GM19324 (cell line): ENCODE results near the gene MRGPRF.

ENCODE experiments used
- ATAC-seq: cut with Tn5 transposase; IDR thresholded peaks from one replicate; pipeline ENCODE4 v1.9.1; 2021; ENCODE audit warnings: mild to moderate bottlenecking, moderate library complexity; ENCODE audit not compliant: unreplicated experiment, low FRiP score

Gene MRGPRF

DNA sequence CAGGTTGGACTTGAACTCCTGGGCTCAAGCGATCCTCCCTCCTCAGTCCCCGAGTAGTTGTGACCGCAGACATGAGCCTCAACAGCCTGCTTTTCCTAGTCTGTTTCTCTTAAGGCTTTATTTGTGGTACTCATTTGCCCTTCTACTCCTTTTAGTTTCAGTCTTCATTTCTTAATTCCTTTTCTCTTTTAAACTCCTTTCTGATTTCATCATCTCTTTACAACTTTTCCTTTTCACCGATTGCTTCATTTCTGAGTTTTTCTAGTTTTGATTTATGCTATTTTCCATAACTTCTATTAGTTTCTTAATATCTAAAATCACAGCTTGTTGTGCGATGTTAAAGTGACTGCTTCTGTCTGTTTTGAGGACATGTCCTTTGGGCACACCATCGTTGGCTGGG is 17.3 kb upstream of the MRGPRF start:
- no peak for ATAC-seq

DNA sequence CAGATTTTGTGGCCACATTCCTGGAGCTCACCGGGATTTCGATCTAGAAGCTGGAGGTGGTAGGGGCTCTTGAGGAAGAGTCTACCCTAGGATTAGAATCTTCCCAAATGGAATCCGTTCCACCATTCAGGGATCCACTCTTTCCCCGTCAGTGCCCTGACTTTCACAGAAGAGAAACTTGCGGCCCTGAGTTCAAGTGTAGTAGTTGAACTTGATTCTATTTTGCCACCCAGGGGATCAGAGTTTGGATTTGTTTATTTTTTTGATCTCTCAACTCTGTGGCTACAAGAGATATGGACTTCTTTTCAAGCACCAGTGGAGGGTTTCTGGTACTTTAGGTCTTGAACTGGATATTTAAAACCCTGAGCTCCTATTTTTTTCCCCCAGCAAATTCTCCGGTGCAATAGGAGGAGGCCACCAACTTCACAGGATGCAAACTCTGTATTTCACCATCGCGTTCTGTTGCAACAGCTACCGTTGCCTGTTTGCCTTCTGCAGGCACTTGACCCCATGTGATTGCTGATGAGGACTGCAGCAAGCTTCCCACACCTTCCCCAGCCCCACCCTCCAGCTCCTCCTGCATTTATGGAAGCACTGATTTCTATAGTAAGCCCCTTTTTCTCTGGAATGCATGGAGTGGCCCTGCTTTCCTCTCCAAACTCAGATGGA is 14.8 kb upstream of the MRGPRF start:
- ATAC-seq, result no peak

DNA sequence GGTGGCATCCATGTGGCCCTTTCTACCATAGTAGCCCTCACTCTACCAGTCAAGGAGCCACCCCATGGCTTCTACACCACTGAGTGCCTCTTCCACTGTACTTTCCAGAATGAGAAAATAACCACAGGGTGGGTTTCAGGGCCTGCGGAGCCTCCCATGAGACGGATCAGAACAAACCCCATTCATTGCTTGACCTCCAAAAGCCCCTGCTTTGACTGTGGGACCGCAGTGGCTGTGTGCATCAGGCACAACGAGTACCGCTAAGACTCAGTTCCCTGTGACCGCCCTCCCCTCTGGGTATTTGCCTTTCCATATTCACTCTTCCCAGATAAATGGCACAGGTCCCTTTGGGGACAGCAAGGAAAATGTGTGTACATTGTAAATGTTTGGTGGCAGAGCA is 11.5 kb upstream of the MRGPRF start:
- ATAC-seq, result no peak

DNA sequence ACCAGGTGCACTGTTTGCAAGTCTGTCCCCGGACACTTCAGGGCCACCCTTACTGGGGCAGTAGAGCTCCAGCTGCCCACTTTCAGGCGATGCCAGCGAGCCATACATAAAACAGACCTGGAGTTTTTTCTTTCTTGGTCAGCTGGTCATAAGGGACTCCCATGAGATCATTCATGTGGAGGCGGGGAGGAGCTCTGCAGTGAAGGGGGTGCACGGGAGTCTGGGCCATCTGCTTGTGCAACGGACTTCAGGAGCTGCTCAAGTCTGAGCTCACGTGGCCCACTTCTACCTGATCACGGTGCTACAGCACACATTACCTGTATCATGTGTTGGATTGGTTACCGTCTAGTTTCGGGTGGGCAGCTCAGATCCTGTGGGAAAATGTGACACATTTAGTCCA is 9.2 kb upstream of the MRGPRF start:
- no peak for ATAC-seq

DNA sequence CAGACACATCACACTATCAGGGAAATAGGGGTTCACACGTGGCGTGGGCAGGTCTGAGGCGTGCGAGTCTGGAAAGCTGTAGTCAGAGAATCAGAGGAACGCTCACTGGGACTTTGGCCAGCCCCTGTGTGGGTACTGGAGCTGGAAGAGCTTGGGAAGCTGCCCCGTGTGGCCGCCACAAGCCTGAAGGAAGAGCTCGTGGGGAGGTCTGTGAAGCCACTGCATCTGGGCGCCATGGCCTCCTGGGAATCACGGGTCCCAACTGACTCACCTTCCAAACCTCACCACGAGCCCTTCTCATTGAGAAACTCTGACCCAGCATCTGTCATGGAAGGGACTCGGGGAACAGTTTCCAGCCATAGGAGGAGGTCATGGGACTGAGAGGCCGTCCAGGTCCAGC is 5.9 kb upstream of the MRGPRF start:
- ATAC-seq, result no peak

DNA sequence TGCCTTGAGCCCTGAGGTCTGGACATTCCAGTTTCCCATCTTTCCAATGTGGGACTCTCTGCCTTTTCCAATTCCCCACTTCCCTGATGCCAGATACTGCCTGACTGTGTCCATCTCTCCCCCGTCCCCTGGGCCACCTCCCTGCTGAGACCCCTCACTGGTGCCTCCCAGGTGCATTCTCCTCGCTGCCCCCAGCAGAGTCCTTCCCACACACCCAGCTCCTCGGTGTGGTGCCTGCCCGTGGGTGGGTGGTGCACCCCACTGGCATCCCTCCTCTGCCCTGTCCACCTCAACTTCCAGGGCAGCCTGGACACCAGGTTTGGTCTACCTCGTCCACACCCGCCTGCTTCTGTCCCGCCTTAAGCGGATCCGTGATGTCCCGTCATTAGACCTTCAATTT is 4.9 kb upstream of the MRGPRF start:
- no peak for ATAC-seq

DNA sequence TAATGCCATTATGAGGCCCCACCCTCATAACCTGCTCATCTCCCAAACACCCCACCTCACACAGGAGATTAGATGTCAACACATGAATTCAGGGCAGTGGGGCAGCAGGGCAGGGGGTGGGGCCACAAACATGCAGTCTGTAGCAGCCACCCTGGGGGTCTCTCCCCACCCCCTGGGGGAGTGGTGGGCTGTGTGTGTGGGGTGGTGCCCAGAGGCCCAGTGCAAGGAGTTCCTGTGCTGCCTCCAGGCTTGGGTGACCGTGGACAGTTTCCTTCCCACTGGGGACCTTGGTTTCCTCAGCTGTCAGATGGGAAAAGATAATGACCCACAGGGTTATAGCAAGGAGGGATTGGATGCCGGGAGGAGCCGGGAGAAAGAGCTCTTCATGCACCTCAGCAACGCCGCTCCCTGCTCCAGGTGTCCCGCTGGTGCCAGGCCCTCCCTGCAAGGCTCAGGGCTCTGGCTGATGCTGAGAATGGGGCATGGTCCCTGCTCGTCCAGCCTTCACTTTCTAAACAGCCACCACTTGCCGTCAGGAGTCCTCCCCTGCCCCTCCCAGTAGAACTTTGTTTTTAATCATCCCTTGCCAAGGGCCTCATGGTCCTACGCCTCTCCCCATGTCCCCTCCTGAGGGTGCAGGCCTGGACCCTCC is 2.0 kb upstream of the MRGPRF start:
- ATAC-seq, result no peak

DNA sequence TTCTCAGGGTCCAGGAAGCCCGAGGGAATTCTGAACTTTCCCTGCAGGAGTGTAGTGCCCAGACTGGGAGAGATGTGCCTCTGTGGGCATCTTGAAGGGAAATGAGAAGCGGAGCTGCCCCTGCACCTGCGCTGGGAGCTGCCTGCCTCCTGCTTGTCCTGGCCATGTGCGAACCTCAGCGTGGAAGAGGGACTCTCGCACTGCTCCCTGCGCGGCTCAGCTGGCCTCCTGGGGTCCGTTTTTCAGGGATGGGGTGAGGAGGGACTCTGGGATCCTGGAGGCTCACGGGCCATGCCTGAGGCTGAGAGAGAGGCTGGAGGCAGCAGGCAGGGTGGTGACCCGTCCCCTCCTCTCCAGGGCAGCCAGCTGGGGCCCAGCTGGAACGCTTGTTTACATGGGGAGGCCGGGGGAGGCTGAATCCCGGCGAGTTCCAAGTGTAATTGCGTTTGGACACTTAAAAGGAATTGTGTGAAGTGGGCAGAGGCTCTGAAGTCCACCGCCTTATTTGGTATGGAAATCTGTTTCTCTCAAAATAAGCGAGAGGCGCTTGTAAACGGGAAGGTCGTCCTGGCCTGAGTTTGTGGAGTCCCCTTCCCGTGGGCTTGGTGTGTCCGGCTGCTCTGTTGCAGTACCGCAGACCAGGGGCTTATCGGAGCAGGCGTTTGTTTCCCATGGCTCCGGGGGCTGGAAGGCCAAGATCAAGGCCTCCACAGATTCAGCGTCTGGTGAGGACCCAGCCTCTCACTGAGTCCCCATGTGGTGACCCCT is 1.2 kb upstream of the MRGPRF start:
- no peak for ATAC-seq

DNA sequence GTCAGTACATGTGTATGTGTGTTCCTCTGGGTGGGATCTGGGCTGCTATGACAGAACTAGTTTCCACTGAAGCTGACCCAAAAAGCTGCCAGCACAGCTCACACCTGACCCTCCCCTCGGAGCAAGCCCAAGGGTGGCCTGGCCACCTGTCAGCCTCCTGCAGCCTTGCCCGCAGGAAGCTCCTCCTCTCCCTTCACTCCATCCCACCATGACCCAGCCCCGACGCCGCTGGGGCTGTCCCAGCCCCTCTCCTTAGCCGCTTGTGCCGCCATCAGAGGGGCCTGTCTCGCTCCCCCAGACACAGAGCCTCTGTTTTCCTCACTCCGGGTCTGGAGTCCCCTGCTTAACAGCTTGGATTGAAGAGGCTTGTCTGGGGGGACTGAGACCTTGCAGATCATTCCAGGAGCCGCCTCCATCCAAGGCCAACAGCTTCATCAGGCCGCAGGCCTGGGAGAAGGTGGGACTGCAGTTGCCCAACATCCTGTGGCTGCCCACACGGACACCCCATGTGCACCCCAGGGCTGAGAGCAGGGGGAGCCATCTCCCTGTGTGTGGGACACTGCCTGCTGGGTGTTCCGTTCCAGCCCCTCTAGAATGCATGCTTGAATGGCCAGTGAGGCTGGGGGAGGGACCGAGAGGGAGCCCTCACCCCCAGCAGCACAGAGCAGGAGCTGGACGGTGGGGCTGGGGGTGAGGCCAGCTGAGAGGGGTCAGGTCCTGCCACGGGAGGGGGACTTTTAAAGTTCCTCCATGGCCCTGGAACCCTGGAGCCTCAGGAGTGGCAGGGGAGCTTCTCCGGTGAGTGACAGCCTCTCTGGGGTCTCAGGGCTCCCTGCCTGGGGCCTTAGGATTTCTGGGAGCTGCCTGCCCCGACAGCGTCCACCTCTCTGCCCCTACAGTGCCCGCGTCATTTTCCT is 696 bp downstream of the MRGPRF start:
- ATAC-seq, result no peak

DNA sequence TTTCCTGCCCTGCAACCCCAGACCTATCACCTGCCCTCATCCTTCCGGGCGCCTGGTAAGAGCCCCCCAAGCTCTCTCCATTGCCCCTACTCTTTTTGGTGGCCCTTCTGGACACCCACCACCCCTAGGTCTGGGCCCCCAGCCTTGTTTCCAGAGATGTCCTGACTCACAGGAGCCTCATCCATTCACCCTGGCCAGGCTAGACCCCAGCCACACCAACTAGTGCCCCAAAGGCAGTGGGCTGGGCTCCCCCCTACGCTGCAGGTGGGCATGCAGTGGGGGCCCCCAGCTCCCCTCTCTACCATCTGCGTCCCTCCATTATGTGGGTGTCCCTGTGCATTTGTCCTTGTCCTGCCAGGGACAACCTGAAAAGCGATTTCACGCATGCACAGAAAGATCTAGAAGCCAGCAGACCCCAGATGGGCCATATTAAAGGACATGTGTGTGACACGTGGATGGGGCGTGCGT is 1.4 kb downstream of the MRGPRF start:
- ATAC-seq, result no peak

DNA sequence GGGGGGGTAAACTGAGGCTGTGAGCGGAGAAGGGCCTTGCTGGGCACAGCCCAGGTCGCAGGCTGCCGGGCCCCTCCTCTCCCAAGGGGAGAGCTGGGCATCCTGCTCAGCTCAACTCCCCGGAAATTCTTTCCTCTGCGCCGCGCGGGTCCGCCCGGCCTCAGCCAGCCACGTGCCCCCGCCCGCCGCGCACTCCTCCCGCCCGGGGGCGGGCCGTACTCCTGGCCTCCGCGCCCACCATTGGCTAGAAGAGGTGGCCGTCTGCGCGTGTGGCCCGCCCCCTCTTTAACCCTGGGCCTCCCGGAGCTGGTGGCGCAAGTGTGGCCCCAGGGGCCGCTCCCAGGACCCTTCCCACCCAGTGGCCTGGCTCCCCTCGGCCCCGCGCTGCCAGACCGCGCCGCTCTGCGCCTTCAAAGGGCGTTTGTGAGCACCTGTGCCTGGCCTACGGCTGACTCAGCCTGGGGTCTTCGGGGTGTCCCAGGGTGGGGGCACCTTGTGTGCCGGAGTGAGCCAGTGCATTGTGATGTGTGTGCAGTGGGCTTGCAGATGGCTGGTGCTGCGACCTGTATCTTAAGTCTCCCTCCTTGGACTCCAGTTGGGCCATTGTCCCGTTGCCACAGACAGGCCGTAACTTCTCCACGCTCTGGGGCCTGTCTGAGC is 2.0 kb downstream of the MRGPRF start:
- ATAC-seq, result no peak

DNA sequence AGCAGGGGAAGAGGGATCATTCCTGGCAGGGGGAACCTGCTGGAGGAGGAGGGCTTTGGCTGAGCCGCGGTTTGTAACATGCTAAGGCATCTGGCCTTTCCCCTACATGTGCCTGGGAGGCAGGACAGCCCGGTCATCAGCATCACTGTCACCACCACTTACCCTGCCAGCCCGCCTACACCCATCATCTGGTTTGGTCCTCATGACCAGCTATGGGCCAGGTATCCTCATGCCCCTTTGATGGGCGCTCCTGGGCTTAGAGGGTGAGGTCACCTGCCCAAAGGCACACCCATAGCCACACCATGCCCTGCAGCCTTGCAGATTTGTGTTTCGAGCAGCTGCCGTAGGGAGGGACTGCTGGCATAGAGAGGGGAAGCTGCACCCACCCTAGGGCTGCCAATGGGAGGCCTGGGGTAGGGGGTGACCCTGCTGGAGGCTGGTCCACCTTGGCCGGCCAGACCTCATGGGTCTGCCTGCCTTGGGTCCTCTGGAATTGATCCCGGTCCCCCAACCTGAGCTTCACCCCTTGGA is 2.6 kb downstream of the MRGPRF start:
- no peak for ATAC-seq

DNA sequence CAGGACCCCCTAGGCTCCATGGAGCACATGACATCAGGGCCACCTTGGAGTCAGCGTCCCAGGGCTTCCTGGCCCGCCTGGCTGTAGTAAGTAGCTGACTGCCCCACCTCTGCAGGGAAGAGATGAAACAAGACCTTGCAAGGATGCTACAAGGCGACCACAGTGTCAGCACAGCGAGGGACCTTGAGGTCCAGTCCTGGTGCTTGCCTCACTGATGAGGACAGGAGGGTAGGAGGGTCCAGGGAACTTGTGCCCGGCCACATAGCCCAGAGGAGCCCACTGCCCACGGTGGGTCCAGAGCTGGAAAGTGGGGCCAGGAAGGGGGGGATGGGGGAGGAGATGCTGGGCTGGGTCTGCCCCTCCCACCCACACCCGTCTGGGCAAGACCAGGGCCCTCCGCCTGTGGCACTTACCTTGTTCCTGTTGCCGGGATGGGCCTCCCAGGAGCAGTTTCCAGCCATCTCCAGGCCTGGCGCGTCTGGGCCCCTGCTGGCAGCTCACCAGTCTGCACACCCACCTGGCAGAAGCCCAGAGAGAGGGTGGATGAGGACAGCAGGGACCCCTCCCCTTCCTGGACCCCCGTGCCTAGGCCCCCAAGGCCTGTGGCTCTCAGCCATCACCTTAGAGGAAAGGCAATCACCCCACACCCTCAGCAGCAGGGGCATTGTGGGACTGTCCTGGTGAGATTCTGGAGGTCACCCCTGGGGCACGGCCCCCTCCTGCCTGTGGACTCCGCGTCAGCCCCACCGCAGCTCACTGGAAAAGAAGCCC is 3.4 kb downstream of the MRGPRF start:
- no peak for ATAC-seq

DNA sequence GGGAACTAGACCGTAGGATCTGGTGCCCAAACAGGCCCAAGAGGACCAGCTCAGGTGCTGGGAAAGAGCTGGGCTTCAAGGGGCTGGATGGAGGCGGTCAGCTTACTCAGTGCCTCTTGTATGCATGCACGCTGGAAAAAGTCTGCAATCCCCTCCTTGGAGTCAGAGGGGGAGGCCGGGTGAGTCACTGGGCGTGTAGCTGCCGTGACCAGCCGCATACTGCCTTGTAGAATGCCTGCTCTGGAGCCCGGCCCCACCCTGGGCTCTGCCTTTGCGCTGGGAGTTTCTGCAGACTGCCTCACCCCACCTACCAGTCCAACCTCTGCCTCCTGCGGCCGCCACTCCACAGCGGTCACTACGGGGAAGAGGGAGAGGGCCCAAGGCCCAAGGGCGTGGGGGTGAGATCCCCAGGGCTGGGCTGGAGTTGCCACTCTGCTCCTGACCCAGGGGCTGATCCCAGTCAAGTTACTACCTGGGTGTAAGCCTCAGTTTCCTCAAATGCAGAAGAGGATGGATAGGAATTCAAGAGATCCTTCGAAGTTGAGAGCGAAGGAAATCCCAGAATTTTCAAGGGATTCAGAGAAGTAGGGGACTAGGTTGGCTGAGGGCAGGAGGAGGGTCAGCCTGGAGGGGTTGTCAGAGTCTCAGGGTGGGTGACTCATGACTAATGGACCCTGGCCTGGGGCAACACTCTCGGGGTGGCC is 4.2 kb downstream of the MRGPRF start:
- no peak for ATAC-seq

DNA sequence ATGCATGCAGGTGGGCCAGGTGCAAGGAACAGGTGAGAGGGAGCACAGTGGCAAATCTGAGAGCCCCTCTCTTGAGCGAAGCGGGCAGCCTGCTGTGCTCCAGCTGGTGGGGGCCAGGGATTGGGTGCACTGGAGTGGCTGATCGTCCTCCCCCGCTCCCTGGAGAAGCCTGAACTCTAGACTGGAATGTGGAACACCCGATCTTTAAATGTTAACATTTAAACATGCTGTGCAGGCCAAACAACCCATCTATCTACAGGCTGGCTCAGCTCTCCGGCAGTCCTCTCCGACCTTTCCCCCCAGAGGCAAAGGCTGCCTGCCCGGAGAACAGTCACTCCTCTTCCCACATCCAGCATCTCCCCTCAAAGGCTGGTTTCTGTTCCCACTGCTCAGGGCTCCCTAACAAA is 5.1 kb downstream of the MRGPRF start:
- ATAC-seq, result no peak

DNA sequence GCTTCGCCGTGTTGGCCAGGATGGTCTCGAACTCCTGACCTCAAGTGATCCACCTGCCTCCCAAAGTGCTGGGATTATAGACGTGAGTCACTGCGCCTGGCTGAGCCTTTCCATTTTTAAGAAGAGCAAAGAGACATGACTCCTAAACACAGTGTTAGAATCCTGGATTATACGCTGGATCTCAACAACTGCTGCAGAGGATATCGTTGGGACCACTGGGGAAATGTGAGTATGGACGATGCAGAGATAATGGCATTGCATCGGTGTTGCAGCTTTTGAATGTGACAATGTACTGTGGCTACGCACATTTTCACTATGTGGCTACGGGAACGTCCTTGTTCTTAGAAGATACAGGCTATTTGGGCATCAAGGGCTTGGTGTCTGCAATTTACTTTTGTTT is 6.2 kb downstream of the MRGPRF start:
- ATAC-seq, result no peak

DNA sequence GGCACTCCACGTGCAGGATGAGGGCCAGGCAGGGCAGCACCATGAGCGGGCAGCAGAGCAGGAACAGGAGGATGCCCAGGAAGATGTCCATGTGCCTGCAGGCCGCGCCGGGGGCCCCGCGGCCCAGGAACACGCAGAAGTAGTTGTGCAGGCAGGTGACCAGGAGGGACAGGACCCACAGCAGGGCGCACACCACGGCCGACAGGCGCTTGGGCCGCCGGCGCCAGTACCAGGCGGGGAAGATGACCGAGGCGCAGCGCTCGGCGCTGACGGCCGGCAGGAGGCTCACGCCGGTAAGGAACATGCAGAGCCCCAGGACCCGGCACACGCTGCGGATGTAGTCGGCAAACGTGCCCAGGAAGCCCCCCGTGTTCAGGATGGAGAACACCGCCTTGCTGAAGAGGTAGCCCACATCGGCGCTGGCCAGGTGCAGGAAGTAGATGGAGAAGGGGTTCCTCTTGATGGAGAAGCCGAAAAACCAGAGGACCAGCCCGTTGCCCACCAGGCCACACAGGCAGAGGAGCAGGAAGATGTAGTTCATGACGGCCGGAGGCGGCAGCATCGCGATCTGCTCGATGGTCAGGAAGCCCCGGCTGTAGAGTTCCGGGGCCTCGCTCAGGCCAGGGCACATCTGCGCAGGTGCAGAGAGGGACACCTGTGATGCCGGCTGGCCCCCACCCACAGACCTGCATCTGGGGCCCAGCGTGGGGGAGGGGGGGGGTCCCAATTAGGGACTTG is 7.2 kb downstream of the MRGPRF start:
- no peak for ATAC-seq

DNA sequence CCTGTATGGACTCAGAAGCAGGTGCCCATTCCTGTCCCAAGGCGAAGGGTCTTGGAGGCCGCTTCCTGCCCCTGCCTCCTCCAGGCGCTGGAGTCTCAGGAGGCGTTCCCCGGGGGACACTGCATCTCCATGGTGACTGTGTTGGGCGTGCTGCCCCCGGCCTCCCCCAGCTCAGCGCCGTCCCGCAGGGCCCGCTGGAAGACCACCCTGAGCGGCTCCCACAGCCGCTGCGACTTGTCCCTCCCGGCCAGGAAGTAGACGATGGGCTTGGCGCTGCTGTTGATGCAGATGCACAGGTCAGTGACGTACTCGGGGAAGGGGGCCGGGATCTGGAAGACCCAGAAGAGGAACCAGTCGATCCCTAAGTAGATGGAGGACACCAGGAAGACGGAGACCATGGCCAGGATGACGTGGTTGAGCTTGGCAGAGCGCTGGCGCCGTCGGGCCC is 7.8 kb downstream of the MRGPRF start:
- ATAC-seq, result no peak
